ENCODE data around the gene ZNF563. TPM values are rescaled to one million over a fixed set of nuclear protein-coding genes. Genes with fewer than 3 reads are reported as not detected.
"Not testable (repeated sequence)": the region's sequence is repeated elsewhere in the genome, so short reads cannot be mapped to it uniquely, and the experiment has no call there.

Gene ZNF563
- total RNA-seq, 1 donor from 2014 or later = 2.6 TPM

DNA sequence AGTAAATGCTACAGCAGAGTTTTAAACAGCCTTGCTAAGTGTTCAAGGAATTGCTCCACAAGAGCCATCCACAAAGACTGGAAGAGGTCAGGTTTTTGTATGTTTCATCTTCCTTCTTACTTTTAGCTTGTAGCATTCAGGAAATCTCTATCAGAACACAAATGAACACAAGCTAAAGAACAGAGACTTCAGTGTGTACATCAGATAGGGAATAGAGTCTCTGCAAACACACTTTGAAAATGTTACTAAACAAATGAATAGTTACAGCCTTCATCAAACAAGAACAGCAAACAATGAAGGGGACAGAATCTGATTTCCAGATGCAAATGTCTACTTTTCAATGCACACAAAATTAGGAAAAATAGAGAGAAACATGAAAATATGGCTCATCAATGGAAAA is 7.7 kb downstream of the ZNF563 start:
- Mint-ChIP-seq H3K4me3 (no peak overlapping the region), H3K36me3 (peaks cover 13% of the 10 kb centered on the region), H3K9me3 (no peaks in the 10 kb centered on the region), H3K27me3 (no peaks in the 10 kb centered on the region), H3K27ac (no peak overlapping the region), H3K4me1 (ENCODE audit: unreplicated experiment) (no peaks in the 10 kb centered on the region)
- no peak for DNase-seq (ENCODE audit: extremely low spot score, unreplicated experiment)
- TF ChIP-seq, protein P1, sequence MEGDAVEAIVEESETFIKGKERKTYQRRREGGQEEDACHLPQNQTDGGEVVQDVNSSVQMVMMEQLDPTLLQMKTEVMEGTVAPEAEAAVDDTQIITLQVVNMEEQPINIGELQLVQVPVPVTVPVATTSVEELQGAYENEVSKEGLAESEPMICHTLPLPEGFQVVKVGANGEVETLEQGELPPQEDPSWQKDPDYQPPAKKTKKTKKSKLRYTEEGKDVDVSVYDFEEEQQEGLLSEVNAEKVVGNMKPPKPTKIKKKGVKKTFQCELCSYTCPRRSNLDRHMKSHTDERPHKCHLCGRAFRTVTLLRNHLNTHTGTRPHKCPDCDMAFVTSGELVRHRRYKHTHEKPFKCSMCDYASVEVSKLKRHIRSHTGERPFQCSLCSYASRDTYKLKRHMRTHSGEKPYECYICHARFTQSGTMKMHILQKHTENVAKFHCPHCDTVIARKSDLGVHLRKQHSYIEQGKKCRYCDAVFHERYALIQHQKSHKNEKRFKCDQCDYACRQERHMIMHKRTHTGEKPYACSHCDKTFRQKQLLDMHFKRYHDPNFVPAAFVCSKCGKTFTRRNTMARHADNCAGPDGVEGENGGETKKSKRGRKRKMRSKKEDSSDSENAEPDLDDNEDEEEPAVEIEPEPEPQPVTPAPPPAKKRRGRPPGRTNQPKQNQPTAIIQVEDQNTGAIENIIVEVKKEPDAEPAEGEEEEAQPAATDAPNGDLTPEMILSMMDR (conservative IDR thresholded peaks at IDR 0.05) = no peak

DNA sequence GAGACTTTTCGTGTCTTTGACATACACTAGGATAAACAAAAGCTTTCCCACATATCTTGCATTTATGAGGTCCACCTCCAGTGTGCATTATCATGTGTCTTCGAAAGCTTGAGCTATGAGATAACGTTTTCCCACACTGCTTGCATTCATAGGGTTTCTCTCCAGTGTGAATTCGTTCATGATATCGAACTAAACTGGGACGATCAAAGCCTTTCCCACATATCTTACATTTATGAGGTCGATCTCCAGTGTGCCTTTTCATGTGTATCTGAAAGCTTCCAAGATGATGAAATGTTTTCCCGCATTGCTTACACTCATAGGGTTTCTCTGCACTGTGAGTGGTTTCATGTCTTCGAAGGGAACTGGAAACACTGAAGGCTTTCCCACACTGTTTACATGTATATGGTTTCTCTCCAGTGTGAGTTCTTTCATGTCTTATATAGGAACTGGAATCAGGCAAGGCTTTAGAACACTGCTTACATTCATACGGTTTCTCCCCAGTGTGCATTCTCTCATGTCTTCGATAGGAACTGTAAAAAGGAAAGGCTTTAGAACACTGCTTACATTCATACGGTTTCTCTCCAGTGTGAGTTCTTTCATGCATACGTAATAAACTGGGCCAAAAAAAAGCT is 14.5 kb downstream of the ZNF563 start:
- H3K9me3 Mint-ChIP-seq = peaks cover 15% of the 10 kb centered on the region
- peaks cover 28% of the 10 kb centered on the region for H3K36me3 Mint-ChIP-seq
- H3K27me3 Mint-ChIP-seq = no peaks in the 10 kb centered on the region
- H3K4me1 Mint-ChIP-seq (ENCODE audit: unreplicated experiment) = no peaks in the 10 kb centered on the region
- H3K27ac Mint-ChIP-seq = no peak overlapping the region
- H3K4me3 Mint-ChIP-seq = no peak overlapping the region
- no peak for DNase-seq (ENCODE audit: extremely low spot score, unreplicated experiment)
- TF ChIP-seq, protein P1 (conservative IDR thresholded peaks at IDR 0.05) = no peak

DNA sequence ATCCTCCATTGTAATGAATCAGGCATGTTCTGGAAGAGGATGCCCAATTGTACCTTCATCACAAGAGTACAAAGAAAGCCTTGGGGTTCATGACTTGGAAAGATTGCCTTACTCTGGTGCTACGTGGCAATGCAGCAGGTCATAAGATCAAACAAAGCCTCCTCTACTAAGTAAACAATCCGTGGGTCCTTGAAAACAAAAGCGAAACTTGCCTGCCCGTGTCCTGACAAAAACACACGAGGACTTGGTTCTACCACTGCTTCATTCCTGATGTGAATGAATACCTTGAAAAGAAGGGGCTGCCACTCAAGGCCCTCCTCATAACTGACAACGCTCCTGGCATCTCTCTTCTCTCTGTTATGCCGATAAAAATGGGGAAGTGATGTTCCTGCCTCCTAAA is 18.9 kb downstream of the ZNF563 start:
- no peak for DNase-seq (ENCODE audit: extremely low spot score, unreplicated experiment)
- peaks cover 13% of the 10 kb centered on the region for H3K9me3 Mint-ChIP-seq
- no peak overlapping the region for H3K27ac Mint-ChIP-seq
- no peak overlapping the region for H3K4me3 Mint-ChIP-seq
- peaks cover 13% of the 10 kb centered on the region for H3K36me3 Mint-ChIP-seq
- no peaks in the 10 kb centered on the region for H3K27me3 Mint-ChIP-seq
- H3K4me1 Mint-ChIP-seq (ENCODE audit: unreplicated experiment) = no peaks in the 10 kb centered on the region
- TF ChIP-seq, protein P1 (conservative IDR thresholded peaks at IDR 0.05) = no peak

DNA sequence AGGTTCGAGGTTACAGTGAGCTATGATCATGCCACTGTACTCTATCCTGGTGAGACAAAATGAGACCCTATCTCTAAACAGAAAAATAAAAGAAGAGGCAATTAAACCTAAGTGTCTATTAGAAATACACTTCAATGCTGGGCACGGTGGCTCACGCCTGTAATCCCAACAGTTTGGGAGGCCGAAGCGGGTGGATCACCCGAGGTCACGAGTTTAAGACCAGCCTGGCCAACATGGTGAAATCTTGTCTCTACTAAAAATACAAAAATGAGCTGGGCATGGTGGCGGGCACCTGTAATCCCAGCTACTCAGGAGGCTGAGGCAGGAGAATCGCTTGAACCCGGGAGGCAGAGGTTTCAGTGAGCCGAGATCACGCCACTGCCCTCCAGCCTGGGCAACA is 24.5 kb downstream of the ZNF563 start:
- H3K4me1 Mint-ChIP-seq (ENCODE audit: unreplicated experiment); H3K27me3 Mint-ChIP-seq; H3K36me3 Mint-ChIP-seq; DNase-seq (ENCODE audit: extremely low spot score, unreplicated experiment); H3K27ac Mint-ChIP-seq; H3K4me3 Mint-ChIP-seq; H3K9me3 Mint-ChIP-seq: not testable (repeated sequence)

DNA sequence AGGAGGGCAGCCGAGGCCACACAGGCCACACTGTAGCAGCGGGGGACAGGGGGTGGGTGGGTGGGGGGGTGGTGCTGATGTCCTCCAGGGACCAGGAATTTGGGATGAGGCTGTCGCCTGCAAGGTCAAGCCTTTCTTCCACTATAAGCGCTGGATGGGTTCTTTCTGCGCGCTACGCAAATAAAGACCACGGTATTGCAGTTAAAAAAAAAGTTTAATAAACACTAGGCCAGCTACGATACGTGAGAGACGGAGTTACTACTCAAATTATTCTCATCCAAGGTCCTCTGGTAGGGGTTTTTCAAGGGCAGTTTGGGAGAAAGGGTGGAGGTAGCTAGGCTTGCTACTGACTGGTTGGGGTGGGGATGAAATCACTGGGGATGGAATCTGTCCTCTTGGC is 38.2 kb downstream of the ZNF563 start:
- TF ChIP-seq, protein P1 (conservative IDR thresholded peaks at IDR 0.05) = no peak
- H3K27ac Mint-ChIP-seq = peak overlapping the region; percentile 99
- peaks cover 21% of the 10 kb centered on the region for H3K36me3 Mint-ChIP-seq
- no peak for DNase-seq (ENCODE audit: extremely low spot score, unreplicated experiment)
- no peaks in the 10 kb centered on the region for H3K27me3 Mint-ChIP-seq
- H3K9me3 Mint-ChIP-seq = no peaks in the 10 kb centered on the region
- peak overlapping the region; percentile 99 for H3K4me3 Mint-ChIP-seq
- H3K4me1 Mint-ChIP-seq (ENCODE audit: unreplicated experiment) = peaks cover 24% of the 10 kb centered on the region

DNA sequence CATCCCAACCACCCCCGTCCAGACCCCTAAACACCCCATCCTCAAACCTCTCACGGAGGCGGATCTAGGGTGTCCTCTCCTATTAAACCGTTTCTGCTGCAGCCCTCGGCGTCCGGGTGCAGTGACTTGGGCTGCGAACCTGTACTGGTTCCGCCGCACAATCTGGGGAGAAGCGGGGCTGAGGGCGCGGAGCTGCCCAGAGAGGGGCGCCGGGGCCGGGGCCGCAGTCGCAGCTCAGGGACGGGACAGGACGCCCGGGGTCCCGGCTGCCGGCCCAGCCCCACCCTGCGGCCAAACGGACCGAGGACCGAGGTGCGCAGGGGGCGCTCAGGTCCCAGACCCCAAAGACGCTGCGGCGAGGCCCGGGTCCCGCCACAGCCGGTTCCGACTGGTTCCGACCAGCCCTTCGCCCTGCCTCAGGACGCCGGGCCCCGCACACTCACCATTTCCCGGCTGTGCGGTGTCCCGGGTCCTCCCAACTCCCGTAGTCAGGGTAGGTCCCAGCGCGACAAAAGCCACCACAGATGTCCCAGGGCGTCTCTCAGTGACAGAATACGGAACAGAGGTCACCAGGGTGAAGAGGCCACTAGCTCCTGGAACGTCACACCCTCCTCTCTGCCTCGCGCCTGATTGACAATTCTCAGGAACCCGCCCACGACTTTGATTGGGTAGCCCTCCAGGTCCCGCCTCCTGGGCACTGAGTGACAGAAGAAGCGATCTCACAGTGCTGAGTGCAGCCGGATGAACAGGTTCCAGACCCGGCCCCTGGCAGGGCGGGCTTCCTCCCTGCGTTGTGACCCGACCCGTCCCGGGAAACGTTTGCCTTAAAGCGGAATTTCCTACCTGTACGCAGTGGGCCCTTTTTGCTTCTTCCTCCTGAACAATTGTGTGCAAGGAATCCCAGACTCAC is 38.9 kb downstream of the ZNF563 start, which contains the start of gene ZNF44:
Gene ZNF44, minus strand, starts transcription at position 635 of the 910 bp plus-strand sequence. Its CDS starts 189 bp downstream, at position 446.
- H3K4me3 Mint-ChIP-seq = peak within 1 kb of the TSS; percentile 100
- H3K27me3 Mint-ChIP-seq = no peaks in the 10 kb centered on the region
- no peaks in the 10 kb centered on the region for H3K9me3 Mint-ChIP-seq

More for the DNA sequence above, 38.9 kb downstream of the ZNF563 start, which contains the start of gene ZNF44:
- Mint-ChIP-seq H3K36me3 (peaks cover 21% of the 10 kb centered on the region), H3K27ac (peak within 1 kb of the TSS; percentile 99), H3K4me1 (ENCODE audit: unreplicated experiment) (peaks cover 24% of the 10 kb centered on the region)
- peak; percentile 93 for DNase-seq (ENCODE audit: extremely low spot score, unreplicated experiment)
- TF ChIP-seq, protein P1 (conservative IDR thresholded peaks at IDR 0.05) = no peak

All from type B pancreatic cell (in vitro differentiated cells).